GM18867 (cell line): ENCODE measurements around the gene GLP1R.
"Not testable (repeated sequence)": the region's sequence is repeated elsewhere in the genome, so short reads cannot be mapped to it uniquely, and the experiment has no call there.

Experiments used
- ATAC-seq: cut with Tn5 transposase; IDR thresholded peaks from one replicate; pipeline ENCODE4 v1.9.1; 2021; ENCODE audit warnings: mild to moderate bottlenecking, moderate library complexity; ENCODE audit not compliant: unreplicated experiment

Gene GLP1R

GRCh38 chr6:39114704-39115599, 66.4 kb downstream of the GLP1R start, which contains the start of gene SAYSD1:
SAYSD1 (minus strand) TSS chr6:39115186; CDS start chr6:39115089, 97 bp downstream.
- ATAC-seq: peak; percentile 90

- no peak for ATAC-seq
Observed at GRCh38 chr6:39118921-39119320, 70.3 kb downstream of the GLP1R start.

GRCh38 chr6:39124114-39124513, 75.5 kb downstream of the GLP1R start:
- no peak for ATAC-seq

- no peak for ATAC-seq
Observed at GRCh38 chr6:39128106-39128505, 79.5 kb downstream of the GLP1R start.

GRCh38 chr6:39128832-39129231, 80.3 kb downstream of the GLP1R start:
- no peak for ATAC-seq

DNA sequence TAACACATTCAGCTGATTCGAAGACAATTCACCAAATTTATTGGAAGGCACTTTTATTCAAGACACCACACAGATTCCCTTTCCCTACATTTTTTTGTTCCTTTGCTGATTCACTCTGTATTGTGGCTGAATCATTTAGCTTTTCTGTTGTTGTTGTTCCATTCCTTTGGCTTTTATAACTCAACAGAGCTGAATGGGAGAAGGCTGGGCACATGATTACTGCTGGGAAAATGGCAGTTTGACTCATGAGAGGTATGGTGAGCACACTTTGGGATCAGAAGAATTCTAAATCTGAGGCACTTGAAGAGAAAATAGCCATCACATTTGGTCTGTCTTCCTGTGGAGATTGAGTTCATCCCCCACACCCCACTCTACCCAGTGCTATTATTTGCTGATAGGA, 82.1 kb downstream of the GLP1R start:
- ATAC-seq: no peak

- ATAC-seq: not testable (repeated sequence)
Observed at GRCh38 chr6:39134761-39135160, 86.2 kb downstream of the GLP1R start.

- not testable (repeated sequence) for ATAC-seq
Observed at GRCh38 chr6:39136207-39136606, 87.6 kb downstream of the GLP1R start.

DNA sequence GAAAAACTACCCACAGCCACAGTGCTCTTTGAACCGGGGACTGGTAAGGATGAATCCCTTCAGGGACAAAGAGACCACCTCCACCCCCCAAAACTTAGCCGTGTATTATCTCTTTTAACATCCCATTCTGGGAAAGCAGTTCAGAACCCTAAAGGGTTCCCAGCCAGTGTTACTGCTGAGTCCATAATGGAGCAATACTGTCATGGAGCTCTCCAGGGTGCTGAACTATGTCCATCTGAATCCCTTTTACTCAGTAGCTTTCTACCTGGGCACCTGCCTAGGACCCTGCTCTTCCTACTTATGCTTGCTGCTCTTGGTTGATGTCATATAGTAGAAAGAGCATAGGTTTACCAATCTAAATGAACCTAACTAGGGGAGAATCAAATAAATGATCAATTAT, 88.7 kb downstream of the GLP1R start:
- no peak for ATAC-seq
